AG20443 (cell line): ENCODE measurements around the gene WDSUB1.

Experiments
- DNase-seq: peaks from one replicate; pipeline ENCODE4 v3.0.0; 2012; ENCODE audit warnings: low spot score, mixed read lengths

The WDSUB1 gene

GRCh38 chr2:159285929-159286708, at the start of gene WDSUB1:
WDSUB1 (minus strand) TSS chr2:159286703; CDS start chr2:159283069, 3,634 bp downstream.
- DNase-seq = peak; percentile 60

GRCh38 chr2:159326569-159327255, 40.2 kb upstream of the WDSUB1 start:
- peak; percentile 41 for DNase-seq

- no peak for DNase-seq
Measured at GRCh38 chr2:159322419-159322818, 35.9 kb upstream of the WDSUB1 start.

GRCh38 chr2:159317392-159318088, 31.0 kb upstream of the WDSUB1 start:
- no peak for DNase-seq

- DNase-seq = no peak
Measured at GRCh38 chr2:159307942-159308341, 21.4 kb upstream of the WDSUB1 start.

GRCh38 chr2:159300586-159300985, 14.1 kb upstream of the WDSUB1 start:
- DNase-seq = no peak

GRCh38 chr2:159298967-159299366, 12.5 kb upstream of the WDSUB1 start:
- DNase-seq = no peak

GRCh38 chr2:159297042-159297707, 10.7 kb upstream of the WDSUB1 start:
- no peak for DNase-seq

- DNase-seq = no peak
Measured at GRCh38 chr2:159292157-159292556, 5.7 kb upstream of the WDSUB1 start.

- peak; percentile 79 for DNase-seq
Measured at GRCh38 chr2:159290289-159290907, 3.9 kb upstream of the WDSUB1 start.

- DNase-seq = no peak
Measured at GRCh38 chr2:159287733-159288132, 1.2 kb upstream of the WDSUB1 start.

GRCh38 chr2:159286709-159287441, 372 bp upstream of the WDSUB1 start:
- peak; percentile 100 for DNase-seq

GRCh38 chr2:159285433-159285832, 1.1 kb downstream of the WDSUB1 start:
- DNase-seq = no peak

GRCh38 chr2:159283529-159283928, 3.0 kb downstream of the WDSUB1 start:
- DNase-seq = no peak

- DNase-seq = no peak
Measured at GRCh38 chr2:159281002-159281401, 5.5 kb downstream of the WDSUB1 start.

GRCh38 chr2:159279700-159280099, 6.8 kb downstream of the WDSUB1 start:
- no peak for DNase-seq

- no peak for DNase-seq
Measured at GRCh38 chr2:159275111-159275510, 11.4 kb downstream of the WDSUB1 start.

- DNase-seq = no peak
Measured at GRCh38 chr2:159272156-159272555, 14.3 kb downstream of the WDSUB1 start.

GRCh38 chr2:159270744-159271379, 15.6 kb downstream of the WDSUB1 start:
- DNase-seq = no peak

GRCh38 chr2:159267921-159268320, 18.6 kb downstream of the WDSUB1 start:
- DNase-seq = no peak

GRCh38 chr2:159266554-159266953, 19.9 kb downstream of the WDSUB1 start:
- no peak for DNase-seq
